HG03354 (cell line): ENCODE results near the gene LRRN1.

ENCODE experiments used
- ATAC-seq: cut with Tn5 transposase; IDR thresholded peaks from one replicate; pipeline ENCODE4 v1.9.1; 2021; ENCODE audit warnings: mild to moderate bottlenecking; ENCODE audit not compliant: unreplicated experiment, poor library complexity, severe bottlenecking

The LRRN1 gene

GRCh38 chr3:3799173-3800079 lies at the start of gene LRRN1:
Gene LRRN1 (plus strand): TSS chr3:3799431. CDS start chr3:3844642, 45,211 bp downstream.
- peak; percentile 45 for ATAC-seq

GRCh38 chr3:3753416-3753815 lies 45.8 kb upstream of the LRRN1 start:
- no peak for ATAC-seq

- no peak for ATAC-seq
Observed at GRCh38 chr3:3765661-3766060, 33.6 kb upstream of the LRRN1 start.

- ATAC-seq: no peak
Observed at GRCh38 chr3:3766140-3766539, 33.1 kb upstream of the LRRN1 start.

- ATAC-seq: no peak
Observed at GRCh38 chr3:3771094-3771493, 28.1 kb upstream of the LRRN1 start.

GRCh38 chr3:3771567-3771966 lies 27.7 kb upstream of the LRRN1 start:
- no peak for ATAC-seq

- ATAC-seq: no peak
Observed at GRCh38 chr3:3772338-3772737, 26.9 kb upstream of the LRRN1 start.

GRCh38 chr3:3772920-3773319 lies 26.3 kb upstream of the LRRN1 start:
- ATAC-seq: no peak

- no peak for ATAC-seq
Observed at GRCh38 chr3:3776607-3777006, 22.6 kb upstream of the LRRN1 start.

GRCh38 chr3:3778216-3778615 lies 21.0 kb upstream of the LRRN1 start:
- ATAC-seq: no peak

- no peak for ATAC-seq
Observed at GRCh38 chr3:3778641-3779270, 20.5 kb upstream of the LRRN1 start.

GRCh38 chr3:3782457-3782856 lies 16.8 kb upstream of the LRRN1 start:
- ATAC-seq: no peak

- no peak for ATAC-seq
Observed at GRCh38 chr3:3783210-3783609, 16.0 kb upstream of the LRRN1 start.

- ATAC-seq: no peak
Observed at GRCh38 chr3:3783696-3784095, 15.5 kb upstream of the LRRN1 start.

GRCh38 chr3:3792391-3792790 lies 6.8 kb upstream of the LRRN1 start:
- ATAC-seq: no peak

- ATAC-seq: peak; percentile 55
Observed at GRCh38 chr3:3798631-3799113, 559 bp upstream of the LRRN1 start.

GRCh38 chr3:3800080-3800455 lies 837 bp downstream of the LRRN1 start:
- ATAC-seq: no peak

- ATAC-seq: no peak
Observed at GRCh38 chr3:3800685-3801493, 1.7 kb downstream of the LRRN1 start.

- ATAC-seq: no peak
Observed at GRCh38 chr3:3801494-3801841, 2.2 kb downstream of the LRRN1 start.

GRCh38 chr3:3802046-3802445 lies 2.8 kb downstream of the LRRN1 start:
- ATAC-seq: no peak
